ENCODE data around the gene TSSK6. TPM values are rescaled to one million over a fixed set of nuclear protein-coding genes. Genes with fewer than 3 reads are reported as not detected.

TSSK6 gene
- polyA plus RNA-seq, 1 experiment = 1.7 TPM

DNA sequence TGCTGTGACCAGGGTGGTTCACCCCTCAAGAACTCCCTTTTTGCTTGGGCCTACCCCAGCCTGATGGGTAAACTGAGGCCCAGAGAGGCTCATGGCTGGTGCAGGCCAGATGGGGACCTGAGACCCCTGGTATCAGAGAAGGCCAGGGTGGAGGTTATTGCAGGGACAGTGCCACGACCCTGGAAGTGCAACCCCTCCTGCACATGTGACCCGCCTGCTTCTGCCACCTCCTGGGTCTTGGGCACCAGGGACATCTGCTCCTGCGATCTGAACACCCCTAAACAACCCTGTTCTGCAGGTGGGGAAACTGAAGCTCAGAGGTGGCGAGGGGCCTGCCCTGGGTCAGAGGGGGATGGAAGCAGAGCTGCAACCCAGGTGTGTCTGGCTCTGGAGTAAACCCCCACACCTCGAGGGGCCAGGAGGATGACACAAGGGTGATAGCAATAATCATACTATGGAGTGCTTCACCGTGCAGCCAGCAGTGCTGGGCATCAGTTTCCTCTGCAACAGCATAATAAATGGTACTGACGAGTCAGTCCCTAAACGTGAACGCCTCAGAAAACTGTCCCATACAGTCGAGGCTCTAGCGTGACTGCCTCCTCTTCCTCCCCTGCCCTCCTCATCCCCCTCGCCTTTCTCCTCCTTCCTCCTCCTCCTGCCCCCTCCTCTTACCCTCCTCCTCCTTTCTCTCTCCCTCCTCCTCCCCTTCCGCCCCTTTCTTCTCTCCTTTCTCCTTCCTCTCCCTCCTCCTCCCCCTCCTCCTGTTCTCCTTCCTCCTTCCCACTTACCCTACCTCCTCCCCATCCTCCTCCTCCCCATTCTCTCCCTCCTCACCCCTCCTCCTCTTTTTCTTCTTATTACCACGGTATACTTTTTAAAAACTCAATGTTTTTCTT, 17.7 kb upstream of the TSSK6 start:
- POLR2A ChIA-PET = no interaction called here
- TF ChIP-seq CTCF (IDR thresholded peaks at IDR 0.05; ENCODE audit: insufficient read depth, low read depth, low read length) = no peak
- no peak for DNase-seq (ENCODE audit: low read depth)
- peaks cover 4% of the 10 kb centered on the region for H3K36me3 ChIP-seq (ENCODE audit: control insufficient read depth, insufficient read depth, low read length)
- no peak overlapping the region for H3K4me3 ChIP-seq (ENCODE audit: low read depth, low read length)
- H3K27me3 ChIP-seq (ENCODE audit: control insufficient read depth, insufficient read depth, low read length) = no peaks in the 10 kb centered on the region; the same call in 1 of the 2 replicates
- CTCF ChIA-PET = interaction anchor here (0.6 to 7.4 kb wide), 28 partner anchors 8 to 427 kb away, joined by 3 to 103 read pairs (median 5); partner anchors contain the start of genes GMIP, LPAR2, NDUFA13 and TSSK6

GRCh38 chr19:19531951-19532805, 16.8 kb upstream of the TSSK6 start:
- peak; percentile 98 for TF ChIP-seq CTCF (IDR thresholded peaks at IDR 0.05; ENCODE audit: insufficient read depth, low read depth, low read length)
- ChIA-PET POLR2A (no interaction called here), CTCF (interaction anchor here (0.6 to 7.4 kb wide), 34 partner anchors 9 to 428 kb away, joined by 3 to 103 read pairs (median 5); partner anchors contain the start of genes GMIP, LPAR2, NDUFA13 and TSSK6)
- Histone ChIP-seq H3K4me3 (ENCODE audit: low read depth, low read length) (no peak overlapping the region), H3K27me3 (ENCODE audit: control insufficient read depth, insufficient read depth, low read length) (no peaks in the 10 kb centered on the region), H3K36me3 (ENCODE audit: control insufficient read depth, insufficient read depth, low read length) (peaks cover 10% of the 10 kb centered on the region)
- no peak for DNase-seq (ENCODE audit: low read depth)

- ChIA-PET POLR2A (no interaction called here), CTCF (interaction anchor here (0.8 to 7.4 kb wide), 3 partner anchors 22 to 114 kb away, joined by 3 to 103 read pairs (median 83); partner anchors contain the start of gene GMIP)
- DNase-seq (ENCODE audit: low read depth) = no peak
- no peak for TF ChIP-seq CTCF (IDR thresholded peaks at IDR 0.05; ENCODE audit: insufficient read depth, low read depth, low read length)
- H3K4me3 ChIP-seq (ENCODE audit: low read depth, low read length) = no peak overlapping the region
- H3K27me3 ChIP-seq (ENCODE audit: control insufficient read depth, insufficient read depth, low read length) = no peaks in the 10 kb centered on the region
- peaks cover 11% of the 10 kb centered on the region for H3K36me3 ChIP-seq (ENCODE audit: control insufficient read depth, insufficient read depth, low read length)
Observed at GRCh38 chr19:19530889-19531288, 15.5 kb upstream of the TSSK6 start.

GRCh38 chr19:19530423-19530804, 15.1 kb upstream of the TSSK6 start:
- TF ChIP-seq CTCF (IDR thresholded peaks at IDR 0.05; ENCODE audit: insufficient read depth, low read depth, low read length) = no peak
- no peak for DNase-seq (ENCODE audit: low read depth)
- CTCF ChIA-PET = interaction anchor here (0.8 to 7.4 kb wide), 3 partner anchors 22 to 114 kb away, joined by 3 to 103 read pairs (median 83); partner anchors contain the start of gene GMIP

More at GRCh38 chr19:19530423-19530804, 15.1 kb upstream of the TSSK6 start:
- no peak overlapping the region for H3K4me3 ChIP-seq (ENCODE audit: low read depth, low read length)
- H3K27me3 ChIP-seq (ENCODE audit: control insufficient read depth, insufficient read depth, low read length) = no peaks in the 10 kb centered on the region
- peaks cover 14% of the 10 kb centered on the region for H3K36me3 ChIP-seq (ENCODE audit: control insufficient read depth, insufficient read depth, low read length)
- POLR2A ChIA-PET = no interaction called here
